HCT116 (cell line): ENCODE results near the gene R3HCC1L.

Source experiments
- EGR1 ChIP-seq: IDR thresholded peaks from 2 replicates; pipeline ENCODE4 v1.6.1; 2012; ENCODE audit warnings: low read depth
- ELF1 ChIP-seq: IDR thresholded peaks from 2 replicates; pipeline ENCODE4 v1.6.1; 2012; ENCODE audit warnings: low read depth, borderline replicate concordance
- EZH2 ChIP-seq: fragments of 200-600 bp; sonication (generic); IDR thresholded peaks from 2 replicates; pipeline ENCODE4 v1.6.1; 2017; ENCODE audit warnings: antibody characterized with exemption, mixed run types
- JUND ChIP-seq: IDR thresholded peaks from 2 replicates; pipeline ENCODE4 v1.6.1; 2012
- MAX ChIP-seq: IDR thresholded peaks from 2 replicates; pipeline ENCODE4 v1.6.1; 2012
- POLR2A ChIP-seq: IDR thresholded peaks from 2 replicates; pipeline ENCODE4 v1.7.0; 2011; ENCODE audit warnings: borderline replicate concordance; ENCODE audit not compliant: insufficient read depth, insufficient read length; ENCODE audit errors: extremely low read depth
- POLR2AphosphoS5 ChIP-seq: IDR thresholded peaks from 2 replicates; pipeline ENCODE4 v1.6.1; 2011; ENCODE audit warnings: mild to moderate bottlenecking, low read depth, low read length, moderate library complexity
- REST ChIP-seq: IDR thresholded peaks from 2 replicates; pipeline ENCODE4 v1.6.1; 2012; ENCODE audit warnings: low read depth
- YY1 ChIP-seq: IDR thresholded peaks from 2 replicates; pipeline ENCODE4 v1.6.1; 2011; ENCODE audit warnings: low read length, low read depth, moderate library complexity, mild to moderate bottlenecking; ENCODE audit not compliant: insufficient replicate concordance; ENCODE audit errors: extremely low read depth
- ZFX ChIP-seq: fragments of 450-650 bp; IDR thresholded peaks from 2 replicates; pipeline ENCODE4 v1.6.1; 2017
- ZNF274 ChIP-seq: fragments of 200-500 bp; sonication (Bioruptor generic); IDR thresholded peaks from 2 replicates; pipeline ENCODE4 v1.6.1; 2014; ENCODE audit warnings: mild to moderate bottlenecking, low read depth, low read length, inconsistent platforms
- TF ChIP-seq, protein P1 (sequence below), 3 experiments: fragments of 200-600 bp in 1 of 3; sonication (generic) in 1 of 3; IDR thresholded peaks in 2 of 3; conservative IDR thresholded peaks in 1 of 3; 2 replicates each; pipeline ENCODE4 v1.5.1; 2012 to 2017; ENCODE audit warnings: low read depth in 2 of 3, low read length in 2 of 3, antibody characterized with exemption in 1 of 3, borderline replicate concordance in 1 of 3, control low read depth in 1 of 3, mild to moderate bottlenecking in 1 of 3, mixed read lengths in 1 of 3, mixed run types in 1 of 3, moderate library complexity in 1 of 3; ENCODE audit not compliant: insufficient read depth in 1 of 3

GRCh38 chr10:98248018-98248417 lies 113.6 kb downstream of the R3HCC1L start:
- TF ChIP-seq, protein P1, sequence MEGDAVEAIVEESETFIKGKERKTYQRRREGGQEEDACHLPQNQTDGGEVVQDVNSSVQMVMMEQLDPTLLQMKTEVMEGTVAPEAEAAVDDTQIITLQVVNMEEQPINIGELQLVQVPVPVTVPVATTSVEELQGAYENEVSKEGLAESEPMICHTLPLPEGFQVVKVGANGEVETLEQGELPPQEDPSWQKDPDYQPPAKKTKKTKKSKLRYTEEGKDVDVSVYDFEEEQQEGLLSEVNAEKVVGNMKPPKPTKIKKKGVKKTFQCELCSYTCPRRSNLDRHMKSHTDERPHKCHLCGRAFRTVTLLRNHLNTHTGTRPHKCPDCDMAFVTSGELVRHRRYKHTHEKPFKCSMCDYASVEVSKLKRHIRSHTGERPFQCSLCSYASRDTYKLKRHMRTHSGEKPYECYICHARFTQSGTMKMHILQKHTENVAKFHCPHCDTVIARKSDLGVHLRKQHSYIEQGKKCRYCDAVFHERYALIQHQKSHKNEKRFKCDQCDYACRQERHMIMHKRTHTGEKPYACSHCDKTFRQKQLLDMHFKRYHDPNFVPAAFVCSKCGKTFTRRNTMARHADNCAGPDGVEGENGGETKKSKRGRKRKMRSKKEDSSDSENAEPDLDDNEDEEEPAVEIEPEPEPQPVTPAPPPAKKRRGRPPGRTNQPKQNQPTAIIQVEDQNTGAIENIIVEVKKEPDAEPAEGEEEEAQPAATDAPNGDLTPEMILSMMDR (IDR thresholded peaks at IDR 0.05 in 2 of 3, conservative IDR thresholded peaks at IDR 0.05 in 1 of 3; ENCODE audit: borderline replicate concordance in 1 of 3, insufficient read depth in 1 of 3, low read depth in 2 of 3, low read length in 2 of 3): no peak
- TF ChIP-seq POLR2A (no peak), POLR2AphosphoS5 (no peak), ELF1 (no peak), ZFX (no peak), EGR1 (no peak), EZH2 (no peak), REST (no peak), JUND (no peak), ZNF274 (no peak), YY1 (no peak), MAX (no peak)
